NCI-H2107 (cell line): ENCODE results near the gene ARSD.
"Not testable (repeated sequence)": the region's sequence is repeated elsewhere in the genome, so short reads cannot be mapped to it uniquely, and the experiment has no call there.

Experiments used
- DNase-seq: peaks from one replicate; lab custom pipeline; 2025; lab: John Stamatoyannopoulos, UW

The ARSD gene

DNA sequence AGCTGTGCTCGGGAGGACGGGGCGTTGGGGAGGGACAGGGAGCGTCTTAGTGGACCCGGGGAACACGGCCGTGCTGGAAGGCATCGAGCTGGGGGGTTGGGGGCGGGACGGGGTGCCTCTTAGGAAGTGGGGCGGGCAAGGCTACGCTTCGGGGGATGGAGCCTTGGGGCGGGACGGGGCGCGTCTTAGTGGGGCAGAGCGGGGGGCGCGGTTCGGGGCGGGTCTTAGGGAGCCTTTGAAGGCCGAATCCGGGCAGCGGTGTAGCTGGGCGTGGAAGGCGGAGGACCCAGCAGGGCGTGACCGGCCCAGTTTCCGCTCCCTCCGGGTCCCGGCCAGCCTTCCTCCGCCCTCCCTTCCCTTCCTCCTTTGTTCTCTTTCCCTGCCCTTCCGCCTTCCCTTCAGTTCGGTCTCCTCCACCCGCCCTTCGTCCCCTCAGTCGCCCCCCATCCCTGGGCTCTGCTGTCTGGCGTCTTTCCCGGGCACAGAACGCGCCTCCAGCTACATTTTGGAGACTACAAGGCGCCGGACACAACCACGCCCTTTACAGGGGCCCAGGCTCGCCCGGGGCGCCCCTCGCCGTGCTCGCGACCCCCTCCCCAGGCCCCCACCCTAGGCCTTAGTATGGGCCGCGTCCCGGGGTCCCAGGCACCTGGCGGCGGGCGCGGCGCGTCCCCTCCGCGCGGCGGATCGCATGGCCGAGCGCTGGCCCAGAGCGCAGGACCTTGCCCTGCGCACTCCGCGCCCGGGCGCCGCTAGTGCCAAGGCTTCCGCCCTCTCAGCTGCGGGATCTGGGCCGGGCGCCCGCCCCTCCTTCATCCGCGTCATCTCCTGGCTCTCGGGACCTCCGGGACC, at the start of gene ARSD:
ARSD (minus strand) TSS at position 757 of the 852 bp plus-strand sequence; CDS start at position 693, 64 bp downstream.
- DNase-seq: no peak

DNA sequence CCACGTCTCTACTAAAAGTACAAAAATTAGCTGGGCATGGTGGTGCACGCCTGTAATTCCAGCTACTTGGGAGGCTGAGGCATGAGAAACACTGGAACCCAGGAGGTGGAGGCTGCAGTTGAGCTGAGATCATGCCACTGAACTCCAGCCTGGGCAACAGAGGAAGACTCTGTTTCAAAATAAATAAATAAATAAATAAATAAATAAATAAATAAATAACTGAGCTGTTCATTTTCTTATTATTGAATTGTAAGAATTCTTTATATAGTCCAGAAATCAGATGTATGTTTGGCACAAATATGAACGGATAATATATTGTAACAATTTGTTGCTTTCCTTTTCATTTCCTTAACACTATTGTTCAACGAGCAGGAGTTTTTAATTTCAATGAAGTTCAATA, 49.5 kb upstream of the ARSD start:
- DNase-seq: not testable (repeated sequence)

DNA sequence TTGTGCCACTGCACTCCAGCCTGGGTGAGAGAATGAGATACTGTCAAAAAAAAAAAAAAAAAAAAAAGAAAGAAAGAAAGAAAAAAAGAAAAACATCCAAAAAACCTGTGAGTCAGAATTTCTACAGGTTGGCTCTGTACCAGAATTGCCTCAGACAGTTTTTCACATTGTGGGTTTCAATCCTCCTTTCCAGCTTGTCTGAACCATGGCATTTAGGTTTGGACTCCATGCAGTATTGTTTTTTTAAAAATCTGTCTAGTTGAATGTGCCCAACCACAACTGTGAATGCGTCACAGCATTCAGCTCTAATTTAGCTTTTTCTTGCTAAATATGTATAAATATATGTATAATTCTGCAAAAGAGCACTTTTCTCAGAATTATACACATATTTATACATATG, 45.8 kb upstream of the ARSD start:
- no peak for DNase-seq

DNA sequence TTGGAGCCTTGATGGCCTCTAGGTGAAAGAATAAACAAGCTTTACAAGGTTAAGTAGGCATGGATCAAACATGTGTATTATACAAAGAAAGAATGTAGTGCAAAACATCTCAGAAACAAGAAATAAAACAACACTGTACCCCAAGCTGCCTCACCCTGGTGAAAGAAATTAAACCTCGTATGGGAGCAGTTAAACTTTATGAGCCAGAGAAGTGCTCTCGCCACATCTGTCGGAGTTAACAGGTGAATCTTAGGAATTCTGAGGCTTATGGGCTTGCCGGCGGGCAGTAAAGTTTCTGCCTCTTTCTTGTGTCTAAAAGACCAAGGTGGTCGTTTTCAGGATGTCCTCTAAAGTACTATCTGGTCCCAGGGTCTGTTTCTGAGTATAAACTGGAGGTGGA, 43.3 kb upstream of the ARSD start:
- no peak for DNase-seq

GRCh38 chrX:2969021-2969420, 39.9 kb upstream of the ARSD start:
- no peak for DNase-seq

DNA sequence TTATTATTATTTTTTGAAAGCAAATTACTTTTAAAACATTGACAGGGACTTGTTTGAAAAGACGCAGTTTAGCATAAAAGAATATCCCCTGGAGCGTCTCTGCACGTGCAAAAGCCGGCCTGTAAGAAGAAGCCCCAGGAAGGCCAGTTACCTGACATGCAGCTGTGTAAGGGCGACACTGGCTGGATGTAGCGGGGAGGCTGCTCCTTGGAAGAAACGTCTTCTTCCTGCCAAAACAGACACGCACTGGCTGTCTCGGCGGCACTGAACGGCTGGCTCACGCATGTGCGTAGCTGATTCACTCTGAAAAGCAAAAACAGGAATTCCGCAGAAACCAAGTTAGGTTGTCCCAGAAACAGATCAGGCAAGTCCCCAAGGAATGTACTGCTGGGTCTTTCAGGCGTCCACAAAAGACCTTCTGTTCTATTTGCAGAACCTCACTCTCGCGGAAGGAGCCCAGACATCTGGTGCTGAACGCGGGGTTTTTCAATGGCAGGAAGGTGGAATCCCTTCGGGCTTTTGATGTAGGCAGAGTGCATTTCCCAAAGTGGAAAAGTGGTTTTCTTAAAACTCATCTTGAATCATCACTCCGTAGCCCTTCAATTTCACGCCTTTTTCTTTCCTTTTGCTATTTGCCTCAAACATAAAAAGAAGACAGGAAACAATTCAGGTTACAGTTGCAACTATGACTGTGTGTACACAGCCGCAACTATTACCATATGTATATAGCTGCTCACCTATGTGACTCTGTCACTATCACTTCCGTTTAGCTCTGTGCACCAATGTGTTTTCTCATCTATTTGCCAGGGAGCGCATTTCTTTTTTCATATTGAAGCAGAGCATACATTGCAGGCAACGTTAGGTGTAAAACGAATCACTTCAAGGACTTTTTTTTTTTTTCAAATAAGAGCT, 39.1 kb upstream of the ARSD start:
- DNase-seq: no peak

GRCh38 chrX:2967584-2967983, 38.4 kb upstream of the ARSD start:
- no peak for DNase-seq

DNA sequence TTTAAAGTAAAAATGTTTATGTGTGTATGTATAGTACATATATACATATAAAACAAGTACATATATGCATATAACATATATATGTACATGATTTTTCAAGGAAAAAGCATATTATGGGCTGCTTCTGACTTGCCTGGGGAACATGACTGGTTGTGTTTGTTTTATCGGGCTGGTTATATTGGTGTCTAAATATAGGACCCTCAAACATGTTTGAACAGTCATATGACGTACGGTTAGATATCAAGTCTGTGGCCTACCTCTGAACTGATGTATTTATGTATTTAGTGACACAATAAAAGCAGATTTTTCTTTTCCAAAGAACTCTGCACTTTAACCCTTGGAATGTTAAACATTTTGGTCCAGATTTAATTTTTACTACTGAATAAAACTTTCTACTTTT, 37.9 kb upstream of the ARSD start:
- DNase-seq: no peak

- DNase-seq: no peak
Observed at GRCh38 chrX:2965965-2966364, 36.8 kb upstream of the ARSD start.

GRCh38 chrX:2963992-2964794, 35.1 kb upstream of the ARSD start:
- DNase-seq: not testable (repeated sequence)

DNA sequence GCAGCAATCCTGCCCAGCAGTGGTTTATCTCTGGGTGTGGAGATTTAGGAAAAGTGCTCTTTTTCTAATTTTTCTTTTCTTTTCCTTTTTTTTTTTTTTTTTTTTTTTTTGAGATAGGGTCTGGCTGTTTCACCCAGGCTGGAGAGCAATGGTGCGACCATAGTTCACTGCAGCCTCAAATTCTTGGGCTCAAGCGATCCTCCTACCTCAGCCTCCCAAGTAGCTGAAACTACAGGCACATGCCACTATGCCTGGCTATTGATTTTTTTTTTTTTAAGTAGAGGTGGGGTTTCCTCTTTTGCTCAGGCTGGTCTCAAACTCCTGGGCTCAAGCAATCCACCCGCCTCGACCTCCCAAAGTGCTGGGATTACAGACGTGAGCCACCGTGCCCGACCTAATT, 34.3 kb upstream of the ARSD start:
- DNase-seq: not testable (repeated sequence)

DNA sequence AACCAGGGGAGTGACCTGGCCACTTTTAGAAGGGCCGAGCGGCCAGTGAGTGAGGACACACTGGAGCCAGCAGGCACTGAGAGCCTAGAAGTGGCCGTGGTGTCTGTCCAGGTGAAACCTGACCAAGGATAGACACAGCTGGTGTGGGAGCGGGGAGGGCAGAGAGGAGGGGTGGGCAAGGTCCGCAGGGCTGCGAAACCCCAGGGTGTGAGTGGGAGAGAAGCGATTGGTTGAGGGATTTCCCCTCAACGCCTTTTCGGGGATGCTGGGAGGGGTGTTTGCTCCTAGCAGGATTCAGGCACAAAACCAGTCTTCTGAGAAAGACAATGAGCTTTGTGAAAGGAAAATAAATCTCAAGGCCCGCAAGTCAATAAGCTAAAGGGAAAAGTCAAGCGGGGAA, 33.2 kb upstream of the ARSD start:
- DNase-seq: no peak

DNA sequence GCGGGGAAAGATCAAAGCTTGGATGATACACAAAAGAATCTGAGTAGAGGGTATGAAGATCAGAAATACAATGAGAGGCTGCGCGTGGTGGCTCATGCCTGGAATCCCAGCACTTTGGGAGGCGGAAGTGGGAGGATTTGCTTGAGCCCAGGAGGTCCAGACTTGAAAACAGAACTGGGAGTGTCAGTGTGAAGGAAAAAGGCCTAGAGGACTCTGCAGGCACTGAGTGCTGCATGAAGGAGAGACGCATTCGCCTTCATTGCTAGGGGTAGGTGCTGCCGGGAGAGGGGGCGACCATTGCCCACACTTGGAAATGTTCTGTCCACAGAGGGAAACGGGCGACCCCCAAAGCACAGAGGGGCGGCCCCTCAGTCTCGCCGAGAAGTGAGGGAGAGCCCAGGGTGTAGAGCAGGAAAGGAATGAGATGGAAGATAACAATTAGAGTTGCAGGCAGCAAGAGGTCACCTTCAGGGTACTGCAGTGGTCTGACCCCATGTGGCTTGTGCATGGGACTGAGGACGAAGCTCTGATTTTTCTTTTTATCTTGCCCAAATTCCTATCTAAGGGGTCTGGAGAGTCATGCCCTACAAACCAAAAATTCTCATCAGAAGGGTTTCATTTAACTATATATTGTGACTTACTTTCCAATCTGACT, 31.8 kb upstream of the ARSD start:
- no peak for DNase-seq

- no peak for DNase-seq
Observed at GRCh38 chrX:2958199-2958598, 29.1 kb upstream of the ARSD start.

DNA sequence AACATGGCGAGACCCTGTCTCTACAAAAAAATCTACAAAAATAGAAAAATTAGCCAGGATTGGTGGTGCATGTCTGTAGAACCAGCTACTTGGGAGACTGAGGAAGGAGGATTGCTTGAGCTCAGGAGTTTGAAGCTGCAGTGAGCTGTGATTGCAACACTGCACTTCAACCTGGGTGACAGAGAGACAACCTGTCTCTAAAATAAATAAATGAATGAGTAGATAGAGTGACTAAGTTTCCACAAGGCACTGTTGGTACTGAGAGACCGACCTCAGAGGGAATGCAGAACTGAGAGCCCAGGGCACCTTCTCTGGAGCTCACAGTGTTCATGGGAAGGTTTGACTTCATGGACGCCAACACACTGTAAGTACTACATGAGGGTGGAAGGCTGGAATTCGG, 26.7 kb upstream of the ARSD start:
- DNase-seq: no peak

DNA sequence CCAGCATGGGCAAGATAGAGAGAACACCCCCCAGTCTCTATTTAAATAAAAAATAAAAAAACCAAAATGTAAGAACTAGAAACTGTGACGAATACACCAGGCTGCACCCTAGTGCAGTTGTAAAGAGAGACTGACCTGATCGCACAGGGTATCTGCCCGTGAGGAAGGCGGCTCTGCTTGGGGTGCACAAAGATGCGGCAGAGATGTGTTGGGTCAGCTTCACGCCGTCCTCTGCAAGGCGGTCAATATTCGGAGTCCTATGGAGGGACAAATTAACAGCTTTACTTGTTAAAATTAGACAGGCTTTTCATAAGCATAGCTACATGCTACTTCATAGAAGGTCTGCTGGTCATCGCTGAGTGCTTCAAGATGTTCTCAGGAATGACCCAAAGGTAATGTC, 26.1 kb upstream of the ARSD start:
- DNase-seq: no peak

- no peak for DNase-seq
Observed at GRCh38 chrX:2954541-2954940, 25.4 kb upstream of the ARSD start.

DNA sequence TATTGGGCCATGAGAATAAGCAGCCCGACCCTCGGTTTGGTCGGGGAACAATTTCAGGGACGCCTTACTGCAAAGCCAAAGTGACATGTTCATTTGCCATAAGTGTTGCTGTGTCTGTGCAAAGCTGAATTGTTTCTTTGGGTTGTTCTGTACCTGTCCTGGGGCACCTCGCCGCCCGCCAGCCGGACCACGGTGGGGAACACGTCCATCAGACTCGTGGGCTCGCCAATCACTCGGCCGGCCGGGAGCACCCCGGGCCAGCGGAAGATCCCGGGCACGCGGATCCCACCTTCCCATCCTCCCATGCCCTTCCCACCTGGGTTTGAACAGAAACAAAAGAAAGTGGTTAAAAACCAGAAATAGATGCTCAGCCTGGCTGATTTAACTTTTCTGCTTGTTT, 8.8 kb upstream of the ARSD start:
- not testable (repeated sequence) for DNase-seq

DNA sequence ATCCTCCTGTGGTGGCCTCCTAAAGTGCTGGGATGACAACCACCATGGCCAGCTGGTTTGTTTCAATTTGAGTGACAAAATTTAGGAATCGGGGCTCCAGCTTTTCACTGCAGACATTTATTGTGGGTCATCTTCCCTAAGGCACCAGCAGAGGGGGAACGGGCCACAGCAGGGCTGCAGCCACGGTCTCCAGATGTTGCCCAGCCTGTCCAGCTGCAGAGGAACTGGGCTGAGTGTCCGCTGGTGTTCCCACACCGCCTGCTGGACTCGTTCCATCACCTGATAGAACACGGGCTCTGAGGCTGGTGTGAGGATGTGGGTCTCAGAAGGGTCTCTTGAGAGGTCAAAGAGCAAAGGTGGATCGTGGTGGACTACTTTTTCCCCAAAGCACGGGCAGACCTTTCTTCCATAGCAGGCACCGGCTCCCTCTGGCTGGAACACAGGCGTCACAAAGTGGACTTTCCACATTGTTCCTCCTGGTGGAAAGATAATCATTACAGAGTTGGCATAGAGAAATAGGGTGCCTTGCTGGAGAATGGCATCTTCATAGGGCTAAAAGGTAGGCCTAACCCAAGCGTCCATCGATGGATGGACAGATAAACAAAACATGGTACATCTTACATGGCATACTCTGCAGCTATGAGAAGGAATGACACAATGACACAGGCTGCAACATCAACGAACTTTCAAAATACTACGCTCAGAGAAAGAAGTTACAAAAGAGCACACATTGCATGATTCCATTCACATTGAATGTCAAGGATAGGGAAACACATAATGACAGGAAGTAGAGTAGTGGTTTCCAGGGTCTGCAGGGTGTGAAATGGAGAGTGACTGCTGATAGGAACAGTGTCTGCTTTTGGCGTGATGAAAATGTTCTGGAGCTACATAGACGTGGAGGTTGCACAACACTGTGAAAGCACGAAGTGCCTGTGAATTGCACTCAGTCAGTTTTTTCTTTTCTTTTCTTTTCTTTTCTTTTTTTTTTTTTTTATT, 5.9 kb upstream of the ARSD start:
- no peak for DNase-seq

DNA sequence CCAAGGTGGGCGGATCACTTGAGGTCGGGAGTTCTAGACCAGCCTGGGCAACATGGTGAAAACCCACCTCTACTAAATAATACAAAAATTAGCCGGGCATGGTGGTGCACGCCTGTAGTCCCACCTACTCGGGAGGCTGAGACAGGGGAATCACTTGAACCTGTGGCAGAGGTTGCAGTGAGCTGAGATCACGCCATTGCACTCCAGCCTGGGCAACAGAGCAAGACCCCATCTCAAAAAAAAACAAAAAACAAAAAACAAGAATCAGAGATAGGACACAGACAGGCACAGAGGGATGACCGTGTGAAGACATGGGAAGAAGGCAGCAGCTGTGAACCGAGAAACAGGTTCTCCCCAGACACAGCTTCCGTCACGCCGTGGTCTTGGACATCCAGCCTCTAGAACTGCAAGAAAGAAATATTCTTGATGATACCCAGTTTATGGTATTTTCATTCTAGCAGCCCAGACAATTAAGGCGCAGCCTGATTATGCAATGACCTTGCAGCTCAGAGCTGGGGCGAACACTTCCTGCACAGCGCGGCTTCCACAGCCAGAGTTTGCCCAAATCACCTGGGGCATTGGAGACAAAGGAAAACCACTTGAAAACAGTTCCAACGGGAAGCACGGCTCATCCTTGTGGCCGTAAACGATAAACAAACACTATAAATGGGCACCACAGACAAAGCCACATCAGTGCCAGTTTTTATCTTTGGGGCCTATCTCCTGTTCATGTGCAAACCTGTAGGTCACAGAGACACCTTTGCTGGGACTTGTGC, 4.2 kb upstream of the ARSD start:
- DNase-seq: no peak
